ENCODE data around the gene PERCC1. TPM values are rescaled to one million over a fixed set of nuclear protein-coding genes. Genes with fewer than 3 reads are reported as not detected.

The PERCC1 gene
- total RNA-seq, 4 donors from 2014 or later, result not detected

DNA sequence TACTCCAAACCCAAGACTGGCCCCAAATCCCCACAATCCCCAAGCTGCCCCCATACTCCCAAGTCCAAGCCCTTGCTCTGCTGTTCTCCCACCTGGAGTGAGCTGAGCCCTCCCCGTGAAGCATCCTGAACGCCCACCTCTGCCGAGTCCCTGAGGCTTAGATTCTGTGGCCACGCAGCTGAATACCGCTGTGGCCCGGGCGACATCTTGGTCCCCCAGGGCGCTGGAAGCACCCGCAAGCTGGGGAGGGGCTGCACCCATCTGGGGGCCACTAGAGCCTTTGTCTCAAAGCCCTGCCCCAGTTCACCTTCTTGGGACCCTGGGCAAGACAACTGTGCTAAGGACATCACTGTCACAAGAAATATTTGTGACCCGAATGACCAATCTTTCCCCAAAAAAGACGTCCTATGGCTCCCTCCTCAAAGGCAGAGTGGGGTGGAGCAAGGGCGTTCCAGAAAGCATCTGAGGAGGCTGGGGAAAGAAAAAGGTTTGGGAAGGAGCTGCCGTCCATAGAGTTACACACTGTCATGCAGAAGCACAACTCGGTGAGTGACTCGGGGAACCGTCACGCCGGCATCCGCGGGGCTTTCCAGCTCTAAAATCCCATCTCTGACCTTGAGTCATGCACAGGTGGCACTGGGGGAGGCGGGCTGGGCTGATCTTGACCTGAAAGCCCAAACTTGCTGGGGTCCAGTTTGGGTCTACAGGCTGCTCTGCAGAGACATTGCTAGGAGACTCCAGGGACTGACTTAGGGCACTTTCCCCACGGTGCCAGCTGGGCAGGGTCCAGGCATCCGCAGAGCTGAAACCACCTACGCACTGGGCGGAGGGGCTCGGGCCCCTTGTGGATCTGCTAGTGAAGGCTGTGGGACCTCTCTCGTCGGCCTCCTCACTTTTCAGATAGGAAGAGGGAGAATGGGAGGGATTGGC is 51.3 kb downstream of the PERCC1 start:
- Histone ChIP-seq H3K27ac (no peak overlapping the region), H3K27me3 (no peaks in the 10 kb centered on the region), H3K4me3 (no peak overlapping the region), H3K36me3 (no peaks in the 10 kb centered on the region), H3K4me1 (no peaks in the 10 kb centered on the region), H3K9me3 (no peaks in the 10 kb centered on the region)
- DNase-seq, result no peak
- no peak for TF ChIP-seq POLR2A (IDR thresholded peaks at IDR 0.05)
- TF ChIP-seq, protein P1, sequence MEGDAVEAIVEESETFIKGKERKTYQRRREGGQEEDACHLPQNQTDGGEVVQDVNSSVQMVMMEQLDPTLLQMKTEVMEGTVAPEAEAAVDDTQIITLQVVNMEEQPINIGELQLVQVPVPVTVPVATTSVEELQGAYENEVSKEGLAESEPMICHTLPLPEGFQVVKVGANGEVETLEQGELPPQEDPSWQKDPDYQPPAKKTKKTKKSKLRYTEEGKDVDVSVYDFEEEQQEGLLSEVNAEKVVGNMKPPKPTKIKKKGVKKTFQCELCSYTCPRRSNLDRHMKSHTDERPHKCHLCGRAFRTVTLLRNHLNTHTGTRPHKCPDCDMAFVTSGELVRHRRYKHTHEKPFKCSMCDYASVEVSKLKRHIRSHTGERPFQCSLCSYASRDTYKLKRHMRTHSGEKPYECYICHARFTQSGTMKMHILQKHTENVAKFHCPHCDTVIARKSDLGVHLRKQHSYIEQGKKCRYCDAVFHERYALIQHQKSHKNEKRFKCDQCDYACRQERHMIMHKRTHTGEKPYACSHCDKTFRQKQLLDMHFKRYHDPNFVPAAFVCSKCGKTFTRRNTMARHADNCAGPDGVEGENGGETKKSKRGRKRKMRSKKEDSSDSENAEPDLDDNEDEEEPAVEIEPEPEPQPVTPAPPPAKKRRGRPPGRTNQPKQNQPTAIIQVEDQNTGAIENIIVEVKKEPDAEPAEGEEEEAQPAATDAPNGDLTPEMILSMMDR (IDR thresholded peaks at IDR 0.05), result no peak
- intact Hi-C loops (cut with DNase I; ENCODE audit: low total_unique reads), result no loop called here

Other genes with a start within 250 kb of the PERCC1 start
- gene TPSG1, start 205.8 kb upstream of the PERCC1 start, total RNA-seq, result 1 to 10 TPM in 1 of 4 donors, not detected in 3; 1.5 TPM
- gene TPSB2, start 200.9 kb upstream of the PERCC1 start, total RNA-seq, result 100 to 1,000 TPM in 1 of 4 donors, 10 to 100 TPM in 2, 1 to 10 TPM in 1; 4.1 to 108 (median 29.0) TPM
- 10 to 100 TPM in 3 of 4 donors, 1 to 10 TPM in 1; 3.9 to 96.2 (median 14.2) TPM for gene TPSAB1, start 190.4 kb upstream of the PERCC1 start, total RNA-seq
- 1 to 10 TPM in 1 of 4 donors, under 1 TPM in 1, not detected in 2; 0.52 to 2.8 TPM for gene TPSD1, start 175.0 kb upstream of the PERCC1 start, total RNA-seq
- 100 to 1,000 TPM in 1 of 4 donors, 10 to 100 TPM in 3; 25.9 to 133 (median 63.0) TPM for gene UBE2I, start 121.4 kb upstream of the PERCC1 start, total RNA-seq
- 1 to 10 TPM in 3 of 4 donors, under 1 TPM in 1; 0.59 to 5.5 (median 3.5) TPM for gene BAIAP3, start 97.4 kb upstream of the PERCC1 start, total RNA-seq
- gene TSR3, start 79.2 kb upstream of the PERCC1 start, total RNA-seq, result 100 to 1,000 TPM in 1 of 4 donors, 10 to 100 TPM in 3; 15.9 to 101 (median 30.8) TPM
- 10 to 100 TPM; 28.4 to 95.9 (median 48.6) TPM for gene GNPTG, start 79.1 kb upstream of the PERCC1 start, total RNA-seq
- 10 to 100 TPM; 13.5 to 63.3 (median 27.6) TPM for gene UNKL, start 16.4 kb upstream of the PERCC1 start, total RNA-seq
- gene UQCC4, start 10.3 kb upstream of the PERCC1 start, total RNA-seq, result 10 to 100 TPM in 3 of 4 donors, 1 to 10 TPM in 1; 8.0 to 90.2 (median 21.4) TPM
- 1 to 10 TPM in 1 of 4 donors, under 1 TPM in 2, not detected in 1; 0.48 to 5.3 (median 0.51) TPM for gene CCDC154, start 13.5 kb downstream of the PERCC1 start, total RNA-seq
- gene CLCN7, start 44.0 kb downstream of the PERCC1 start, total RNA-seq, result 100 to 1,000 TPM in 1 of 4 donors, 10 to 100 TPM in 3; 21.5 to 145 (median 57.2) TPM
- gene PTX4, start 57.9 kb downstream of the PERCC1 start, total RNA-seq, result under 1 TPM in 2 of 4 donors, not detected in 2; 0.28 to 0.52 TPM
- 10 to 100 TPM in 3 of 4 donors, 1 to 10 TPM in 1; 4.9 to 59.1 (median 39.0) TPM for gene TELO2, start 62.3 kb downstream of the PERCC1 start, total RNA-seq
- 10 to 100 TPM; 24.8 to 45.3 (median 39.3) TPM for gene TMEM204, start 102.6 kb downstream of the PERCC1 start, total RNA-seq
- gene IFT140, start 181.0 kb downstream of the PERCC1 start, total RNA-seq, result 10 to 100 TPM in 3 of 4 donors, 1 to 10 TPM in 1; 6.2 to 68.2 (median 34.1) TPM
- gene CRAMP1, start 181.3 kb downstream of the PERCC1 start, total RNA-seq, result 10 to 100 TPM in 2 of 4 donors, 1 to 10 TPM in 2; 2.6 to 25.5 (median 8.6) TPM
- 10 to 100 TPM; 10.6 to 59.0 (median 39.6) TPM for gene JPT2, start 247.2 kb downstream of the PERCC1 start, total RNA-seq